Measurements from ENCODE around the gene SHISAL2B. TPM values are rescaled to one million over a fixed set of nuclear protein-coding genes. Genes with fewer than 3 reads are reported as not detected.

Gene SHISAL2B
- total RNA-seq, 1 donor, result not detected

DNA sequence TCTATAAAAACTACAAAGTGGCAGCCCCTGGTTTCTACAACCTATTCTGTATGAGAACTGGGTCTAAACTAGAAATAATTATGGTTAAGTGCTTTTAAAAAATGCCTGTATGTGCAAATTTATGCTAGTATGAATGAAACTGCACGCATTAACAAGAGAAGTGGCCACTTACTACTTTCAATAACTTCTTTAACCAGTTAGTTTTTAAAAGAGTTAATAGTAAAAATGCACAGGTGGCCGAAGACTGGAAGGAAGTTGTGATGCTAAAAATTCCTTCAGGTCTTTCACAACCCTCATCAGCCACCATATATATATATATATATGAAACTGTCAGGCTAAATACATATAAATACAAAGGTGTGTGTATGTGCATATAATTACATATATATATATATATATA lies 36.8 kb downstream of the SHISAL2B start:
- TF ChIP-seq, protein P1, sequence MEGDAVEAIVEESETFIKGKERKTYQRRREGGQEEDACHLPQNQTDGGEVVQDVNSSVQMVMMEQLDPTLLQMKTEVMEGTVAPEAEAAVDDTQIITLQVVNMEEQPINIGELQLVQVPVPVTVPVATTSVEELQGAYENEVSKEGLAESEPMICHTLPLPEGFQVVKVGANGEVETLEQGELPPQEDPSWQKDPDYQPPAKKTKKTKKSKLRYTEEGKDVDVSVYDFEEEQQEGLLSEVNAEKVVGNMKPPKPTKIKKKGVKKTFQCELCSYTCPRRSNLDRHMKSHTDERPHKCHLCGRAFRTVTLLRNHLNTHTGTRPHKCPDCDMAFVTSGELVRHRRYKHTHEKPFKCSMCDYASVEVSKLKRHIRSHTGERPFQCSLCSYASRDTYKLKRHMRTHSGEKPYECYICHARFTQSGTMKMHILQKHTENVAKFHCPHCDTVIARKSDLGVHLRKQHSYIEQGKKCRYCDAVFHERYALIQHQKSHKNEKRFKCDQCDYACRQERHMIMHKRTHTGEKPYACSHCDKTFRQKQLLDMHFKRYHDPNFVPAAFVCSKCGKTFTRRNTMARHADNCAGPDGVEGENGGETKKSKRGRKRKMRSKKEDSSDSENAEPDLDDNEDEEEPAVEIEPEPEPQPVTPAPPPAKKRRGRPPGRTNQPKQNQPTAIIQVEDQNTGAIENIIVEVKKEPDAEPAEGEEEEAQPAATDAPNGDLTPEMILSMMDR (IDR thresholded peaks at IDR 0.05; ENCODE audit: insufficient read depth, low read length), result no peak
- no peak overlapping the region for H3K4me3 ChIP-seq (ENCODE audit: low read depth, low read length)
- no peak for DNase-seq (ENCODE audit: low read depth)

GRCh38 chr5:64742411-64742810 lies 52.1 kb downstream of the SHISAL2B start:
- TF ChIP-seq, protein P1 (IDR thresholded peaks at IDR 0.05; ENCODE audit: insufficient read depth, low read length), result no peak
- no peak for DNase-seq (ENCODE audit: low read depth)
- H3K4me3 ChIP-seq (ENCODE audit: low read depth, low read length), result no peak overlapping the region

DNA sequence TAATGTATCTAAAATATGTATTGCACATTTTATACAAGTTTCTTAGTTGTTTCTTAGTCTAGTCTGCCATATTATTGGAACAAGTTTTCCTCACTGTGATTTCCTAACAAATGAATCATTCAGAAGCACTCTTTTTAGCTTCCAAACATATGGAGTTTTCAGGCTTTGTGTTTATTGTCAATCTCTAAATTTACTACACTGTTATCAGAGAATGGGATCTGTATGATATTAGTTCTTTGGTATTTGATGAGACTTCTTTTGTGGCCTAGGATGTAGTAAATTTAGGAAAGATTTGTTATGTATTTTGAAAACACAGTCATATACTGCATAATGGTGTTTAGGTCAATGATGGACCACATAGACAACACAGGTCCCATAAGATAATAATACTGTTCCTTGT lies 52.5 kb downstream of the SHISAL2B start:
- TF ChIP-seq, protein P1 (IDR thresholded peaks at IDR 0.05; ENCODE audit: insufficient read depth, low read length), result no peak
- no peak overlapping the region for H3K4me3 ChIP-seq (ENCODE audit: low read depth, low read length)
- no peak for DNase-seq (ENCODE audit: low read depth)

DNA sequence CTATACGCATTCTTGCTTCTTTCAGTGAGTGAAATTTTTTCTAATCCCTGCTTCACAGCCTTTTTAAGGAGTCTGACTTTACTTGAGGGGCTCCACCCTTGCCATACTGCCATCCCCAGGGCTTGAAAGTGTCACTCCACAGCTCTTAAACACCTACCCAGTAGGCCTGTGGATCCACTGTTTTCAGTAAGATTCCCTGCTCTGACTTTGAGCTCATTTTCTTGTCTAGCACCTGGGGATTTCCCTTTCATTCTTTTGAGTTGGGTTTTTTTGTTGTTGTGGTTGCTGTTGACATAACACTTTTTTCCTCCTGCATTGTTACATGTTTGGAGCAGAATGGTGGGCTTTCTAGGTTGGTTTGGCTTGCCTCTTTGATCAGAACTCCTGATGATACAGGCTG lies 54.6 kb downstream of the SHISAL2B start:
- TF ChIP-seq, protein P1 (IDR thresholded peaks at IDR 0.05; ENCODE audit: insufficient read depth, low read length), result no peak
- DNase-seq (ENCODE audit: low read depth), result no peak
- no peak overlapping the region for H3K4me3 ChIP-seq (ENCODE audit: low read depth, low read length)

- DNase-seq (ENCODE audit: low read depth), result no peak
- H3K4me3 ChIP-seq (ENCODE audit: low read depth, low read length), result no peak overlapping the region
- TF ChIP-seq, protein P1 (IDR thresholded peaks at IDR 0.05; ENCODE audit: insufficient read depth, low read length), result no peak
Observed at GRCh38 chr5:64746446-64746845, 56.1 kb downstream of the SHISAL2B start.

GRCh38 chr5:64749385-64749784 lies 59.1 kb downstream of the SHISAL2B start:
- TF ChIP-seq, protein P1 (IDR thresholded peaks at IDR 0.05; ENCODE audit: insufficient read depth, low read length), result no peak
- H3K4me3 ChIP-seq (ENCODE audit: low read depth, low read length), result no peak overlapping the region
- DNase-seq (ENCODE audit: low read depth), result no peak

DNA sequence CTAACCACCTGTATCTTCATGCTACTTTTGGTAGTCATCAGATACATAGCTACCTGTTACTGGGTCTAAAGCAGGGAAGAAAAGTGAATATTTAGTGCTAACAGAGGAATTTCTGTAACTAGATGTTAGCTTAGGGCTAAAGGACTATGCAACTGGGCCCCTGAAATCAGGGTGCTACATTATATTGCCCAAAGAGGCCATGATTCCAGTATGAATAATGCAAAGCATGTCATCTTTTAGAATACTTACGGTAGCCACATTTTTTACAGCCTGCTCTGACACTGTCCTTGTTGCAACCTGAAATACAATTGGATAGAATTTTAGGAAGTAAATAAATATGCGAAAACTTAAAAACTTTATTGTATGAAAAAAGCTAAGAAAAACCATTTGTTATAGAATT lies 63.8 kb downstream of the SHISAL2B start:
- DNase-seq (ENCODE audit: low read depth), result no peak
- no peak overlapping the region for H3K4me3 ChIP-seq (ENCODE audit: low read depth, low read length)
- TF ChIP-seq, protein P1 (IDR thresholded peaks at IDR 0.05; ENCODE audit: insufficient read depth, low read length), result no peak

All from fibroblast of the aortic adventitia (primary cell).